GM12874 (cell line): ENCODE measurements around the gene HK1.

ENCODE experiments used
- CTCF ChIP-seq: IDR thresholded peaks from 2 replicates; pipeline ENCODE4 v1.5.1; 2011; ENCODE audit warnings: low read depth, mild to moderate bottlenecking, control low read depth, low read length, moderate library complexity; ENCODE audit not compliant: insufficient read depth

Gene HK1

GRCh38 chr10:69377933-69378332 is 99.6 kb downstream of the HK1 start:
- no peak for TF ChIP-seq CTCF

GRCh38 chr10:69379800-69380199 is 101.5 kb downstream of the HK1 start:
- no peak for TF ChIP-seq CTCF

- no peak for TF ChIP-seq CTCF
These were observed 104.3 kb downstream of the HK1 start for GRCh38 chr10:69382382-69383117.

- no peak for TF ChIP-seq CTCF
These were observed 105.3 kb downstream of the HK1 start for GRCh38 chr10:69383558-69383957.

GRCh38 chr10:69384320-69384719 is 106.0 kb downstream of the HK1 start:
- no peak for TF ChIP-seq CTCF

- no peak for TF ChIP-seq CTCF
These were observed 107.4 kb downstream of the HK1 start for GRCh38 chr10:69385454-69386350.

- no peak for TF ChIP-seq CTCF
These were observed 109.2 kb downstream of the HK1 start for GRCh38 chr10:69387500-69387899.
